Mammary epithelial cell (primary cell): ENCODE results near the gene TTLL3.

Experiments used
- EZH2 ChIP-seq: IDR thresholded peaks from 2 replicates; pipeline ENCODE4 v1.6.1; 2012; ENCODE audit warnings: low read length, inconsistent platforms, borderline replicate concordance
- TF ChIP-seq, protein P1 (sequence below), 2 donors: IDR thresholded peaks in 1 of 2; conservative IDR thresholded peaks in 1 of 2; 2 replicates each; pipeline ENCODE4 v1.5.1; 2011 to 2012; ENCODE audit warnings: inconsistent platforms in 2 of 2, low read length in 2 of 2, mild to moderate bottlenecking in 2 of 2, control low read depth in 1 of 2, low read depth in 1 of 2; ENCODE audit not compliant: insufficient read depth in 1 of 2; ENCODE audit errors: extremely low read depth in 1 of 2

DNA sequence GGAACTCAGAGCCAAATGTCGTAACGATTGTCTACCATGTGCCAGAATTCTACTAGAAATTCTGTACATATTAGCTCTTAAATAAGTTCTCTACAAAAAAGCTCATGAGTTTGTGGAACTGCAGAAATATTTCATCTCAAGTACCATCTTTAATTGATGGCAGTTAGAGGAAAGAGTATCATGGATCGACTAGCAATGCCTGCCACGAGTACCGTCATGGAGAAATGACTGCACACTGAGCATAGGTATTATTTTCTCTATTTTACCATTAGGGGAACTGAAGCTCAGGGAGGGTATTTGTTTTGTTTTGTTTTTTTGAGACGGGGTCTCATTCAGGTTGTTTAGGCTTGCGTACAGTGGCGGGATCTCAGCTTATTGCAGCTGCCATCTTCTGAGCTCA lies 31.0 kb downstream of the TTLL3 start:
- TF ChIP-seq, protein P1, sequence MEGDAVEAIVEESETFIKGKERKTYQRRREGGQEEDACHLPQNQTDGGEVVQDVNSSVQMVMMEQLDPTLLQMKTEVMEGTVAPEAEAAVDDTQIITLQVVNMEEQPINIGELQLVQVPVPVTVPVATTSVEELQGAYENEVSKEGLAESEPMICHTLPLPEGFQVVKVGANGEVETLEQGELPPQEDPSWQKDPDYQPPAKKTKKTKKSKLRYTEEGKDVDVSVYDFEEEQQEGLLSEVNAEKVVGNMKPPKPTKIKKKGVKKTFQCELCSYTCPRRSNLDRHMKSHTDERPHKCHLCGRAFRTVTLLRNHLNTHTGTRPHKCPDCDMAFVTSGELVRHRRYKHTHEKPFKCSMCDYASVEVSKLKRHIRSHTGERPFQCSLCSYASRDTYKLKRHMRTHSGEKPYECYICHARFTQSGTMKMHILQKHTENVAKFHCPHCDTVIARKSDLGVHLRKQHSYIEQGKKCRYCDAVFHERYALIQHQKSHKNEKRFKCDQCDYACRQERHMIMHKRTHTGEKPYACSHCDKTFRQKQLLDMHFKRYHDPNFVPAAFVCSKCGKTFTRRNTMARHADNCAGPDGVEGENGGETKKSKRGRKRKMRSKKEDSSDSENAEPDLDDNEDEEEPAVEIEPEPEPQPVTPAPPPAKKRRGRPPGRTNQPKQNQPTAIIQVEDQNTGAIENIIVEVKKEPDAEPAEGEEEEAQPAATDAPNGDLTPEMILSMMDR (conservative IDR thresholded peaks at IDR 0.05 in 1 of 2, IDR thresholded peaks at IDR 0.05 in 1 of 2; ENCODE audit: extremely low read depth in 1 of 2, insufficient read depth in 1 of 2, low read depth in 1 of 2, low read length in 2 of 2): no peak
- no peak for TF ChIP-seq EZH2
